Retinal pigment epithelial cell (primary cell): ENCODE measurements around the gene PTPN2.

Experiments
- DNase-seq: peaks from one replicate; pipeline ENCODE4 v3.0.0-alpha.2; 2010; ENCODE audit warnings: low read depth
- H3K4me3 ChIP-seq: 2 replicates; pipeline ENCODE4 v1.5.1; 2011; ENCODE audit warnings: mild to moderate bottlenecking, low read length, control low read depth, moderate library complexity
- CTCF ChIP-seq: conservative IDR thresholded peaks from 2 replicates; pipeline ENCODE4 v1.5.1; 2011; ENCODE audit warnings: low read depth, low read length, control low read depth, inconsistent platforms

The PTPN2 gene

GRCh38 chr18:12811191-12811950 lies 72.7 kb downstream of the PTPN2 start:
- DNase-seq, result no peak
- no peak for TF ChIP-seq CTCF
- no peak overlapping the region for H3K4me3 ChIP-seq

- DNase-seq, result no peak
- no peak for TF ChIP-seq CTCF
- no peak overlapping the region for H3K4me3 ChIP-seq
Measured at GRCh38 chr18:12803069-12803936, 80.7 kb downstream of the PTPN2 start.

- DNase-seq, result no peak
- H3K4me3 ChIP-seq, result no peak overlapping the region
- TF ChIP-seq CTCF, result no peak
Measured at GRCh38 chr18:12802538-12802937, 81.5 kb downstream of the PTPN2 start.

- TF ChIP-seq CTCF, result no peak
- DNase-seq, result no peak
- no peak overlapping the region for H3K4me3 ChIP-seq
Measured at GRCh38 chr18:12796448-12796847, 87.6 kb downstream of the PTPN2 start.

GRCh38 chr18:12791610-12792009 lies 92.4 kb downstream of the PTPN2 start:
- no peak for DNase-seq
- H3K4me3 ChIP-seq, result no peak overlapping the region
- TF ChIP-seq CTCF, result no peak

GRCh38 chr18:12786669-12787068 lies 97.4 kb downstream of the PTPN2 start:
- no peak overlapping the region for H3K4me3 ChIP-seq
- no peak for TF ChIP-seq CTCF
- no peak for DNase-seq
